Mesenchymal stem cell (in vitro differentiated cells and primary cell): ENCODE measurements around the gene ATG2B. TPM values are rescaled to one million over a fixed set of nuclear protein-coding genes. Genes with fewer than 3 reads are reported as not detected.
A peak's percentile ranks its signal among the peaks of the same experiment; 100 is the strongest.

Source experiments
- DNase-seq: peaks from one replicate; pipeline ENCODE4 v3.0.0-alpha.2; 2013
- H2AFZ ChIP-seq: one replicate; pipeline ENCODE4 v1.6.1; 2013; ENCODE audit warnings: low read depth, mild to moderate bottlenecking, control low read depth, inconsistent platforms, low read length, moderate library complexity
- H2AK5ac ChIP-seq: 2 replicates; pipeline ENCODE4 v1.6.1; 2013; ENCODE audit warnings: low read length, moderate library complexity, mild to moderate bottlenecking, inconsistent platforms; ENCODE audit not compliant: severe bottlenecking
- H2BK120ac ChIP-seq: one replicate; pipeline ENCODE4 v1.6.1; 2013; ENCODE audit warnings: low read depth, mild to moderate bottlenecking, inconsistent platforms, low read length, moderate library complexity
- H2BK12ac ChIP-seq, 2 experiments: one replicate each; pipeline ENCODE4 v1.6.1; 2013; ENCODE audit warnings: inconsistent platforms in 2 of 2, low read length in 2 of 2, mild to moderate bottlenecking in 2 of 2, moderate library complexity in 2 of 2, control low read depth in 1 of 2
- H2BK15ac ChIP-seq: one replicate; pipeline ENCODE4 v1.6.1; 2013; ENCODE audit warnings: mild to moderate bottlenecking, low read depth, inconsistent platforms; ENCODE audit not compliant: poor library complexity, severe bottlenecking
- H2BK5ac ChIP-seq: 2 replicates; pipeline ENCODE4 v1.6.1; 2013; ENCODE audit warnings: low read depth, mild to moderate bottlenecking, low read length, control low read depth, inconsistent platforms; ENCODE audit not compliant: poor library complexity, severe bottlenecking
- H3K14ac ChIP-seq, 2 experiments: one replicate each; pipeline ENCODE4 v1.6.1; 2013; ENCODE audit warnings: inconsistent platforms in 2 of 2, low read length in 2 of 2, control low read depth in 1 of 2, mild to moderate bottlenecking in 1 of 2, moderate library complexity in 1 of 2
- H3K18ac ChIP-seq, 2 experiments: one replicate each; pipeline ENCODE4 v1.6.1; 2013; ENCODE audit warnings: inconsistent platforms in 2 of 2, low read length in 2 of 2, control low read depth in 1 of 2, low read depth in 1 of 2, mild to moderate bottlenecking in 1 of 2
- H3K23ac ChIP-seq, 2 experiments: one replicate each; pipeline ENCODE4 v1.6.1; 2013; ENCODE audit warnings: inconsistent platforms in 2 of 2, low read length in 2 of 2, mild to moderate bottlenecking in 2 of 2, moderate library complexity in 2 of 2, control low read depth in 1 of 2
- H3K27ac ChIP-seq: 2 replicates; pipeline ENCODE4 v1.5.1; 2013; ENCODE audit warnings: mild to moderate bottlenecking, moderate library complexity, low read length, control low read depth, inconsistent platforms; ENCODE audit not compliant: poor library complexity, severe bottlenecking
- H3K27me3 ChIP-seq, 2 experiments: 2 replicates each; pipeline versions ENCODE4 v1.6.1 to v1.7.0; 2013; ENCODE audit warnings: low read length in 2 of 2, mild to moderate bottlenecking in 2 of 2, moderate library complexity in 2 of 2, control low read depth in 1 of 2, inconsistent platforms in 1 of 2; ENCODE audit not compliant: control insufficient read depth in 1 of 2, insufficient read depth in 1 of 2
- H3K36me3 ChIP-seq, 2 experiments: 2 replicates each; pipeline versions ENCODE4 v1.6.1 to v1.7.0; 2013; ENCODE audit warnings: low read length in 2 of 2, control low read depth in 1 of 2, inconsistent platforms in 1 of 2, low read depth in 1 of 2, mild to moderate bottlenecking in 1 of 2; ENCODE audit not compliant: insufficient read depth in 2 of 2, control insufficient read depth in 1 of 2
- H3K4ac ChIP-seq, 2 experiments: one replicate each; pipeline ENCODE4 v1.6.1; 2013; ENCODE audit warnings: inconsistent platforms in 2 of 2, low read length in 2 of 2, mild to moderate bottlenecking in 2 of 2, moderate library complexity in 2 of 2, control low read depth in 1 of 2, low read depth in 1 of 2
- H3K4me1 ChIP-seq: 2 replicates; pipeline ENCODE4 v1.6.1; 2013; ENCODE audit warnings: low read depth, low read length, control low read depth; ENCODE audit not compliant: control insufficient read depth, insufficient read depth
- H3K4me2 ChIP-seq: 2 replicates; pipeline ENCODE4 v1.6.1; 2013; ENCODE audit warnings: low read length, mild to moderate bottlenecking, inconsistent platforms; ENCODE audit not compliant: poor library complexity, severe bottlenecking
- H3K4me3 ChIP-seq, 2 experiments: 2 replicates each; pipeline versions ENCODE4 v1.5.1 to v1.7.0; 2013; ENCODE audit warnings: low read length in 2 of 2, mild to moderate bottlenecking in 2 of 2, control low read depth in 1 of 2, low read depth in 1 of 2; ENCODE audit not compliant: insufficient read depth in 1 of 2
- H3K79me1 ChIP-seq: replicated peaks from 2 replicates; pipeline ENCODE4 v1.6.1; 2013; ENCODE audit warnings: mild to moderate bottlenecking, control low read depth, low read length, inconsistent platforms; ENCODE audit not compliant: poor library complexity, severe bottlenecking
- H3K9ac ChIP-seq: 2 replicates; pipeline ENCODE4 v1.7.0; 2013; ENCODE audit warnings: mild to moderate bottlenecking, low read length, moderate library complexity
- H3K9me3 ChIP-seq: 2 replicates; pipeline ENCODE4 v1.7.0; 2013; ENCODE audit warnings: mild to moderate bottlenecking, low read length; ENCODE audit not compliant: control insufficient read depth
- H4K8ac ChIP-seq: one replicate; pipeline ENCODE4 v1.6.1; 2013; ENCODE audit warnings: inconsistent platforms, mild to moderate bottlenecking, low read length, moderate library complexity
- H4K91ac ChIP-seq: one replicate; pipeline ENCODE4 v1.6.1; 2013; ENCODE audit warnings: mild to moderate bottlenecking, low read length, inconsistent platforms
- WGBS: methylation state at CpG from one replicate; pipeline ENCODE4 v1.1.7; 2013; ENCODE audit warnings: mixed read lengths; 5-methylcytosine and 5-hydroxymethylcytosine counted together
- polyA plus RNA-seq, 2 experiments: library from polyadenylated mRNA; stranded (reverse); fragments of 200-250 nt; gene quantifications; one replicate each; pipeline ENCODE4 v1.2.3, GENCODE V29; 2013

Gene ATG2B, protein sequence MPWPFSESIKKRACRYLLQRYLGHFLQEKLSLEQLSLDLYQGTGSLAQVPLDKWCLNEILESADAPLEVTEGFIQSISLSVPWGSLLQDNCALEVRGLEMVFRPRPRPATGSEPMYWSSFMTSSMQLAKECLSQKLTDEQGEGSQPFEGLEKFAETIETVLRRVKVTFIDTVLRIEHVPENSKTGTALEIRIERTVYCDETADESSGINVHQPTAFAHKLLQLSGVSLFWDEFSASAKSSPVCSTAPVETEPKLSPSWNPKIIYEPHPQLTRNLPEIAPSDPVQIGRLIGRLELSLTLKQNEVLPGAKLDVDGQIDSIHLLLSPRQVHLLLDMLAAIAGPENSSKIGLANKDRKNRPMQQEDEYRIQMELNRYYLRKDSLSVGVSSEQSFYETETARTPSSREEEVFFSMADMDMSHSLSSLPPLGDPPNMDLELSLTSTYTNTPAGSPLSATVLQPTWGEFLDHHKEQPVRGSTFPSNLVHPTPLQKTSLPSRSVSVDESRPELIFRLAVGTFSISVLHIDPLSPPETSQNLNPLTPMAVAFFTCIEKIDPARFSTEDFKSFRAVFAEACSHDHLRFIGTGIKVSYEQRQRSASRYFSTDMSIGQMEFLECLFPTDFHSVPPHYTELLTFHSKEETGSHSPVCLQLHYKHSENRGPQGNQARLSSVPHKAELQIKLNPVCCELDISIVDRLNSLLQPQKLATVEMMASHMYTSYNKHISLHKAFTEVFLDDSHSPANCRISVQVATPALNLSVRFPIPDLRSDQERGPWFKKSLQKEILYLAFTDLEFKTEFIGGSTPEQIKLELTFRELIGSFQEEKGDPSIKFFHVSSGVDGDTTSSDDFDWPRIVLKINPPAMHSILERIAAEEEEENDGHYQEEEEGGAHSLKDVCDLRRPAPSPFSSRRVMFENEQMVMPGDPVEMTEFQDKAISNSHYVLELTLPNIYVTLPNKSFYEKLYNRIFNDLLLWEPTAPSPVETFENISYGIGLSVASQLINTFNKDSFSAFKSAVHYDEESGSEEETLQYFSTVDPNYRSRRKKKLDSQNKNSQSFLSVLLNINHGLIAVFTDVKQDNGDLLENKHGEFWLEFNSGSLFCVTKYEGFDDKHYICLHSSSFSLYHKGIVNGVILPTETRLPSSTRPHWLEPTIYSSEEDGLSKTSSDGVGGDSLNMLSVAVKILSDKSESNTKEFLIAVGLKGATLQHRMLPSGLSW (N-terminal part only)
- polyA plus RNA-seq (2013, experiment 1 of 2): 7.2 TPM
- polyA plus RNA-seq (2013, experiment 2 of 2): 7.5 TPM

DNA sequence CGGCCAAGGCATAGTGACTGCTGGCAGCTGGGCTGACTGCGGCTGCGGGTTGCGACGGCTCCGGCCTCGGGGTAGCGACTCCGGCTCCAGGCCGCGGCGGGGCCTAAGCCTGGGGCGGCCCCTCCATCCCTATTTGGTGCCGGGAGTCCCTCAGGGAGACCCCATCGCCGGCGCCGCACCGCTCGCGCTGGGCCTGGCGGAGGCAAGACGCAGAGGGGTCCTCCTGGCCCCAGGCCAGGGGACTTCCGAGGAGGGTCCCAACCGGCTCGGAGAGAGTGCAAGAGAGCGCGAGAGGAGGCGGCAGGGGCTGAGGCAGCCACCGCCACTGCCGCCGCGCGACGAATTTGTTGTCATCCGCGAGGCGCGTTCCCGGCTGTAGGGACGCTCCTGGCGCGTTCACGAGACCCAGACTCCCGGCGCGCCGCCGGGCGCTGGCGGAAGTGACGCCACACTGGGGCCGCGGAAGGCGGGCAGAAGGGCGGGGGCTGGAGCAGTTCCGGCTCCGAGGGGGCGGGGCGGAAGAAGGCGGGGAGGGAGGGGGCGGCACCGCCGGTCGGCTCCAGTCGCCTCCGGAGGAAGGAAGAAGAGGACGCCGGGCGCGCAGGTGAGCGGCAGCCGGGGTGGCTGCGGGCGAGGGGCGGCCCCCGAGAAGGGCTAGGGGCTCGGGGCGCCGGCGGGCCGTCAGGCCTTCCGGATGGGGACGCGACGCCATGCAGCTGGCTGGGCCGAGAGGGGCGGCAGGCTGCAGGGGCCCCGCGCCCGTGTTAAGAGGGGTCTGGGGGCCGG is at the start of gene ATG2B, which contains the start of gene GSKIP:
ATG2B (minus strand) TSS at position 377 of the 786 bp plus-strand sequence; CDS start at position 12, 365 bp downstream.
GSKIP (plus strand) TSS at position 562 of the 786 bp plus-strand sequence. CDS start 18,722 bp downstream, outside the sequence.
- H3K18ac ChIP-seq: peak within 1 kb of the TSS; percentile 77 to 93
- WGBS: under 1% methylated on average over 78 of the region's 92 CpGs
- no peaks in the 10 kb centered on the region for H3K36me3 ChIP-seq
- H3K79me1 ChIP-seq: peaks cover 17% of the 10 kb centered on the region
- peak within 1 kb of the TSS; percentile 20 to 91 for H3K23ac ChIP-seq
- peak within 1 kb of the TSS; percentile 91 for H2AFZ ChIP-seq
- DNase-seq: peak; percentile 92
- H2BK12ac ChIP-seq: no peak within 1 kb of the TSS
- no peaks in the 10 kb centered on the region for H3K27me3 ChIP-seq
- H2BK15ac ChIP-seq: peak within 1 kb of the TSS; percentile 77
- peak within 1 kb of the TSS in 1 of 2 experiments; percentile 92 for H3K14ac ChIP-seq
- no peak within 1 kb of the TSS for H2BK120ac ChIP-seq
- peak within 1 kb of the TSS; percentile 55 for H3K27ac ChIP-seq
- peak within 1 kb of the TSS; percentile 75 for H4K8ac ChIP-seq
- H3K4me1 ChIP-seq: peaks cover 4% of the 10 kb centered on the region
- H2AK5ac ChIP-seq: no peak within 1 kb of the TSS
- peak within 1 kb of the TSS; percentile 97 for H3K9ac ChIP-seq
- H3K4me2 ChIP-seq: peak within 1 kb of the TSS; percentile 90
- H3K4me3 ChIP-seq: peak within 1 kb of the TSS; percentile 97
- no peaks in the 10 kb centered on the region for H3K9me3 ChIP-seq
- H3K4ac ChIP-seq: peak within 1 kb of the TSS; percentile 35 to 85
- H2BK5ac ChIP-seq: peak within 1 kb of the TSS; percentile 61
- H4K91ac ChIP-seq: peak within 1 kb of the TSS; percentile 46

DNA sequence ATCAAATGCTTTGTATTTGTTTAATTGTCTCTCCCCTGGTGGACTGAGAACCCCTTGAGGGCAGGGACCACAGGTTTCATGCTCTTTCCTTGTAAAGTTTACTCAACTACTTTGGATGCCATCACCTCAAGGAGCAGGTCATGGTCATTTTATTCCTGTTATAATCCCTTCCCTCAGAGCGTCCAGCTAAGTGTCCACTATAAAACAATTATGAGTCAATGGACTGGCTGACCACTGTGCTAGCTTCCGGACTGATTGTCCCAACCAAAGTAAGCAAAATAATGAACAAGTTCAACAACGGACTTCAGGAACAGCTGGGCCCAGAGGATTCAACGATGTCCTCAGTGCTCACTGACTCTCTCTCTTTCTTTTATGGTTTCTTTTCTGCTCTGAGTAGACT is 47.0 kb upstream of the ATG2B start:
- H3K9ac ChIP-seq: no peak overlapping the region
- no peaks in the 10 kb centered on the region for H3K27me3 ChIP-seq
- no peak overlapping the region for H3K14ac ChIP-seq
- no peak overlapping the region for H3K4me3 ChIP-seq
- H3K4me2 ChIP-seq: no peak overlapping the region
- no peak overlapping the region for H2BK120ac ChIP-seq
- H2BK15ac ChIP-seq: no peak overlapping the region
- no peak overlapping the region for H3K4ac ChIP-seq
- H3K79me1 ChIP-seq: no peaks in the 10 kb centered on the region
- no peak overlapping the region for H3K23ac ChIP-seq
- H2AK5ac ChIP-seq: no peak overlapping the region
- H4K91ac ChIP-seq: no peak overlapping the region
- H3K4me1 ChIP-seq: no peaks in the 10 kb centered on the region
- H4K8ac ChIP-seq: no peak overlapping the region
- no peak overlapping the region for H2AFZ ChIP-seq
- no peaks in the 10 kb centered on the region for H3K36me3 ChIP-seq
- H3K27ac ChIP-seq: no peak overlapping the region
- no peak for DNase-seq
- 95% methylated on average over 4 of the region's 4 CpGs for WGBS
- H2BK12ac ChIP-seq: no peak overlapping the region
- no peak overlapping the region for H3K18ac ChIP-seq
- H2BK5ac ChIP-seq: no peak overlapping the region
- no peaks in the 10 kb centered on the region for H3K9me3 ChIP-seq

DNA sequence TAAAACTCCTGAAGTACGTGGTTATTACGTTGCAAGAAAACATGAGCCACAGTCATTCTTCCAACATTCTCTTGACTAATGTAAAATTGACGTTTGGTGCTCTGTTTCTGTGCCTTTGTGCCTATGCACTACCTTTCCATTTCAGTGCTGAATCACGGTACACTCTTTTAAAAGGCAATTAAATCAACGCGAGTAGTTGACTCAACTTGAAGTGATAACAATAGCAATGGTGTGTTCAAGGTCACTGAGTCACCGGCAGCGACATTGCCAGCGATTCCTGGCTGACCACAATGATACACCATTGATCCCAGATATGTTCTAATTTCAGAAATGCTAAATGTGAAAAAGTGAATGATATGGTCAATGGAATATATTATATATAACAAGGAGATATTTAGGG is 46.6 kb upstream of the ATG2B start:
- Histone ChIP-seq H3K14ac (no peak overlapping the region), H3K4me3 (no peak overlapping the region), H2BK12ac (no peak overlapping the region), H3K79me1 (no peaks in the 10 kb centered on the region), H2BK120ac (no peak overlapping the region), H3K4me2 (no peak overlapping the region), H3K9me3 (no peaks in the 10 kb centered on the region), H3K4ac (no peak overlapping the region), H4K8ac (no peak overlapping the region), H3K18ac (no peak overlapping the region), H3K4me1 (no peaks in the 10 kb centered on the region), H3K27ac (no peak overlapping the region), H3K36me3 (no peaks in the 10 kb centered on the region), H4K91ac (no peak overlapping the region), H3K27me3 (no peaks in the 10 kb centered on the region), H3K9ac (no peak overlapping the region), H2BK15ac (no peak overlapping the region), H2AFZ (no peak overlapping the region), H2AK5ac (no peak overlapping the region), H3K23ac (no peak overlapping the region), H2BK5ac (no peak overlapping the region)
- no peak for DNase-seq
- WGBS: 87% methylated on average over 9 of the region's 9 CpGs
